CD14-positive monocyte (primary cell): Measurements from ENCODE around the gene ATP5MC3. TPM values are rescaled to one million over a fixed set of nuclear protein-coding genes. Genes with fewer than 3 reads are reported as not detected.

Source experiments
- DNase-seq, 3 donors: peaks; one replicate each; pipeline ENCODE4 v3.0.0-alpha.2; 2011 to 2022
- H2AFZ ChIP-seq: 2 replicates; pipeline ENCODE4 v1.6.0; 2012; ENCODE audit warnings: mild to moderate bottlenecking, low read depth, low read length, inconsistent platforms; ENCODE audit not compliant: insufficient read depth, poor library complexity, severe bottlenecking
- H3K27ac ChIP-seq, 2 donors: 1 replicate in 1 of 2; 2 replicates in 1 of 2; pipeline ENCODE4 v1.5.1; 2012 to 2013; ENCODE audit warnings: low read length in 2 of 2, control low read depth in 1 of 2, inconsistent platforms in 1 of 2, low read depth in 1 of 2, mild to moderate bottlenecking in 1 of 2
- H3K27me3 ChIP-seq, 2 donors: one replicate each; pipeline versions ENCODE4 v1.6.0 to v1.6.1; 2011 to 2013; ENCODE audit warnings: low read length in 2 of 2; ENCODE audit not compliant: control insufficient read depth in 2 of 2, insufficient read depth in 2 of 2
- H3K36me3 ChIP-seq, 2 donors: replicated peaks in 1 of 2; 1 replicate in 1 of 2; 2 replicates in 1 of 2; pipeline versions ENCODE4 v1.5.1 to v1.6.1; 2012 to 2013; ENCODE audit warnings: low read length in 2 of 2, control low read depth in 1 of 2, inconsistent platforms in 1 of 2, mild to moderate bottlenecking in 1 of 2; ENCODE audit not compliant: insufficient read depth in 2 of 2, control insufficient read depth in 1 of 2
- H3K4me1 ChIP-seq, 2 donors: 1 replicate in 1 of 2; 2 replicates in 1 of 2; pipeline versions ENCODE4 v1.5.1 to v1.6.1; 2012 to 2013; ENCODE audit warnings: low read length in 2 of 2, control low read depth in 1 of 2, inconsistent platforms in 1 of 2, mild to moderate bottlenecking in 1 of 2, moderate library complexity in 1 of 2; ENCODE audit not compliant: insufficient read depth in 2 of 2, control insufficient read depth in 1 of 2
- H3K4me2 ChIP-seq: replicated peaks from 2 replicates; pipeline ENCODE3; 2012; ENCODE audit warnings: low read length, moderate library complexity, mild to moderate bottlenecking; ENCODE audit not compliant: poor library complexity, severe bottlenecking; ENCODE audit errors: extremely low read depth
- H3K4me3 ChIP-seq, 3 experiments: fragments of 200-600 bp in 1 of 3; sonication (generic) in 1 of 3; replicated peaks in 1 of 3; 1 replicate in 2 of 3; 2 replicates in 1 of 3; pipeline ENCODE4 v1.5.1; 2011 to 2013; ENCODE audit warnings: low read length in 3 of 3, mild to moderate bottlenecking in 3 of 3, control low read depth in 2 of 3, low read depth in 2 of 3, inconsistent platforms in 1 of 3, moderate library complexity in 1 of 3
- H3K79me2 ChIP-seq: 2 replicates; pipeline ENCODE4 v1.6.0; 2012; ENCODE audit warnings: mild to moderate bottlenecking, control low read depth, inconsistent platforms, low read length, moderate library complexity; ENCODE audit not compliant: insufficient read depth
- H3K9ac ChIP-seq: 2 replicates; pipeline ENCODE4 v1.6.0; 2017; ENCODE audit warnings: low read length, mild to moderate bottlenecking; ENCODE audit not compliant: insufficient read depth, poor library complexity, severe bottlenecking
- H3K9me3 ChIP-seq, 2 donors: replicated peaks in 1 of 2; 1 replicate in 1 of 2; 2 replicates in 1 of 2; pipeline versions ENCODE4 v1.5.1 to v1.6.1; 2012 to 2013; ENCODE audit warnings: low read length in 2 of 2, control low read depth in 1 of 2; ENCODE audit not compliant: control insufficient read depth in 1 of 2, insufficient read depth in 1 of 2
- H4K20me1 ChIP-seq: 2 replicates; pipeline ENCODE4 v1.6.0; 2012; ENCODE audit warnings: mild to moderate bottlenecking, low read length, control low read depth, moderate library complexity; ENCODE audit not compliant: insufficient read depth
- H3K27ac Mint-ChIP-seq, 7 donors: one replicate each; pipeline ENCODE4 v1.8.0; 2020; ENCODE audit warnings: mild to moderate bottlenecking in 7 of 7, mixed read lengths in 7 of 7, moderate library complexity in 6 of 7, inconsistent platforms in 2 of 7
- H3K27me3 Mint-ChIP-seq, 3 donors: one replicate each; pipeline ENCODE4 v1.8.0; 2021 to 2022; ENCODE audit warnings: low read depth in 3 of 3, mild to moderate bottlenecking in 3 of 3, mixed read lengths in 3 of 3, moderate library complexity in 3 of 3, inconsistent platforms in 1 of 3
- H3K36me3 Mint-ChIP-seq, 2 donors: one replicate each; pipeline ENCODE4 v1.8.0; 2020; ENCODE audit warnings: mixed read lengths in 2 of 2, inconsistent platforms in 1 of 2, mild to moderate bottlenecking in 1 of 2
- H3K4me1 Mint-ChIP-seq: one replicate; pipeline ENCODE4 v1.8.0; 2020; ENCODE audit warnings: mild to moderate bottlenecking, mixed read lengths
- H3K4me3 Mint-ChIP-seq, 2 donors: one replicate each; pipeline ENCODE4 v1.8.0; 2020; ENCODE audit warnings: mild to moderate bottlenecking in 2 of 2, mixed read lengths in 2 of 2, moderate library complexity in 1 of 2
- H3K9me3 Mint-ChIP-seq, 7 donors: one replicate each; pipeline ENCODE4 v1.8.0; 2020 to 2022; ENCODE audit warnings: mixed read lengths in 7 of 7, mild to moderate bottlenecking in 6 of 7, moderate library complexity in 6 of 7, inconsistent platforms in 2 of 7
- WGBS: methylation state at CpG from one replicate; pipeline ENCODE4 v1.1.5; 2013; ENCODE audit warnings: missing lambda C conversion rate; ENCODE audit not compliant: insufficient coverage; 5-methylcytosine and 5-hydroxymethylcytosine counted together
- intact Hi-C, 2 donors: fragments of 100-400 bp; cut with micrococcal nuclease; formaldehyde crosslinking; loops; one replicate each; pipeline versions ENCODE4 v1.15.0 to v1.15.1; 2023
- polyA plus RNA-seq, 3 donors: library from polyadenylated mRNA; depleted of rRNA in 1 of 3; unstranded in 2 of 3; stranded (reverse) in 1 of 3; fragments of 300-500 nt in 2 of 3; fragments of >200 nt in 1 of 3; fragmentation: Illumina TruSeq in 2 of 3; gene quantifications; 1 replicate in 2 of 3; 2 replicates in 1 of 3; pipeline ENCODE4 v1.2.3, GENCODE V29; 2012 to 2021
- TF ChIP-seq, protein P1 (sequence below): fragments of 200-600 bp; IDR thresholded peaks from one replicate; pipeline ENCODE4 v1.8.0; 2022; ENCODE audit warnings: antibody characterized with exemption, mild to moderate bottlenecking

The ATP5MC3 gene
- polyA plus RNA-seq, 3 donors: 139 to 533 (median 493) TPM

GRCh38 chr2:175228179-175228578, 46.7 kb upstream of the ATP5MC3 start:
- H3K36me3 ChIP-seq: no peaks in the 10 kb centered on the region
- intact Hi-C loops: no loop called here
- peaks cover 10 to 18% (median 11%) of the 10 kb centered on the region in 3 donors for H3K27me3 Mint-ChIP-seq

GRCh38 chr2:175227393-175227792, 45.9 kb upstream of the ATP5MC3 start:
- Histone ChIP-seq H3K4me1 (no peaks in the 10 kb centered on the region), H3K79me2 (no peaks in the 10 kb centered on the region), H3K4me3 (no peak overlapping the region), H3K4me2 (no peak overlapping the region), H3K9ac (no peak overlapping the region), H3K27ac (no peak overlapping the region), H3K9me3 (no peaks in the 10 kb centered on the region), H3K36me3 (no peaks in the 10 kb centered on the region), H3K27me3 (peaks cover 0 to 2% of the 10 kb centered on the region in 2 donors), H2AFZ (no peak overlapping the region), H4K20me1 (no peaks in the 10 kb centered on the region)
- Mint-ChIP-seq H3K36me3 (no peaks in the 10 kb centered on the region), H3K27me3 (peaks cover 10 to 18% (median 11%) of the 10 kb centered on the region in 3 donors), H3K4me1 (no peaks in the 10 kb centered on the region), H3K27ac (no peak overlapping the region), H3K9me3 (peaks cover 0 to 3% (median 0%) of the 10 kb centered on the region in 7 donors), H3K4me3 (no peak overlapping the region)
- TF ChIP-seq, protein P1, sequence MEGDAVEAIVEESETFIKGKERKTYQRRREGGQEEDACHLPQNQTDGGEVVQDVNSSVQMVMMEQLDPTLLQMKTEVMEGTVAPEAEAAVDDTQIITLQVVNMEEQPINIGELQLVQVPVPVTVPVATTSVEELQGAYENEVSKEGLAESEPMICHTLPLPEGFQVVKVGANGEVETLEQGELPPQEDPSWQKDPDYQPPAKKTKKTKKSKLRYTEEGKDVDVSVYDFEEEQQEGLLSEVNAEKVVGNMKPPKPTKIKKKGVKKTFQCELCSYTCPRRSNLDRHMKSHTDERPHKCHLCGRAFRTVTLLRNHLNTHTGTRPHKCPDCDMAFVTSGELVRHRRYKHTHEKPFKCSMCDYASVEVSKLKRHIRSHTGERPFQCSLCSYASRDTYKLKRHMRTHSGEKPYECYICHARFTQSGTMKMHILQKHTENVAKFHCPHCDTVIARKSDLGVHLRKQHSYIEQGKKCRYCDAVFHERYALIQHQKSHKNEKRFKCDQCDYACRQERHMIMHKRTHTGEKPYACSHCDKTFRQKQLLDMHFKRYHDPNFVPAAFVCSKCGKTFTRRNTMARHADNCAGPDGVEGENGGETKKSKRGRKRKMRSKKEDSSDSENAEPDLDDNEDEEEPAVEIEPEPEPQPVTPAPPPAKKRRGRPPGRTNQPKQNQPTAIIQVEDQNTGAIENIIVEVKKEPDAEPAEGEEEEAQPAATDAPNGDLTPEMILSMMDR: no peak
- DNase-seq: no peak
- WGBS: no CpG with 5 or more reads among the region's 1 CpG
- intact Hi-C loops: no loop called here

More at GRCh38 chr2:175228179-175228578, 46.7 kb upstream of the ATP5MC3 start:
- Histone ChIP-seq H3K79me2 (no peaks in the 10 kb centered on the region), H3K4me3 (no peak overlapping the region), H3K27me3 (peaks cover 0 to 2% of the 10 kb centered on the region in 2 donors), H3K4me2 (no peak overlapping the region), H2AFZ (no peak overlapping the region), H3K9ac (no peak overlapping the region), H3K9me3 (no peaks in the 10 kb centered on the region), H3K4me1 (no peaks in the 10 kb centered on the region), H4K20me1 (no peaks in the 10 kb centered on the region), H3K27ac (no peak overlapping the region)
- DNase-seq: no peak
- H3K9me3 Mint-ChIP-seq: peaks cover 0 to 3% (median 0%) of the 10 kb centered on the region in 7 donors
- TF ChIP-seq, protein P1: no peak
- no peak overlapping the region for H3K27ac Mint-ChIP-seq
- no peaks in the 10 kb centered on the region for H3K36me3 Mint-ChIP-seq
- H3K4me3 Mint-ChIP-seq: no peak overlapping the region
- H3K4me1 Mint-ChIP-seq: no peaks in the 10 kb centered on the region
